ENCODE measurements around the gene ATP2A2.
A peak's percentile ranks its signal among the peaks of the same experiment; 100 is the strongest.

ATP2A2 gene

GRCh38 chr12:110262442-110263388 is 18.3 kb upstream of the ATP2A2 start:
- no peak for DNase-seq

DNA sequence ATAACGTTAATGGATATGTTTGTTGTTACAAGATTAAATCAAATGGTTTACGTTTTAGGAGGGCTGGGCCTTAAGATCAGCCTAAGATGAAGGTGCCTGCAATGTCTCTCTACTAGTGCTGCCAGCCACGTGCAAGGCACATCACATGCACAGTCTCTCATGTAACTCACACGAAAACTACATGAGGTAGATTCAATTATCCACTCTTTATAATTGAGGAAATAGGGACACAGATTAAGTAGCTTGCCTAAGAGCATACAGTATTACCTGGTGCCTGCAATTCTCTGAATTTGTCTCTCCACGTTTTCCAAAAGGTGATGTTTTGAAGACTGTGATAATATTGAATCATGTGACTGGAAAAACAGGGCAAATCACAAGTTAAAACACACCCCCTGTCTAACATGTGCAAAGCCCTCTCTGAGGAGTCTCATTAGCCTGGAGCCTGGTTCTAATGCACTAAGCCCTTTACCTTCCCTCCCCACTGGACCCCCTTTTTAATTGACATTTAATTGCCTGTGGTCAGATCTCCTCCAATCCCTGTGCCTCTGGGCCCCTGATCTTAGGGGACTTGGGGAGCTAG is 14.6 kb upstream of the ATP2A2 start:
- DNase-seq: no peak

- no peak for DNase-seq
These were observed 13.9 kb upstream of the ATP2A2 start for GRCh38 chr12:110266980-110267620.

- DNase-seq: no peak
These were observed 11.4 kb upstream of the ATP2A2 start for GRCh38 chr12:110269622-110270124.

GRCh38 chr12:110270125-110270962 is 10.7 kb upstream of the ATP2A2 start:
- no peak for DNase-seq

- no peak for DNase-seq
These were observed 10.0 kb upstream of the ATP2A2 start for GRCh38 chr12:110271015-110271414.

- no peak for DNase-seq
These were observed 3.4 kb upstream of the ATP2A2 start for GRCh38 chr12:110277530-110278254.

- DNase-seq: no peak
These were observed 2.9 kb upstream of the ATP2A2 start for GRCh38 chr12:110278255-110278536.

- no peak for DNase-seq
These were observed 1.3 kb upstream of the ATP2A2 start for GRCh38 chr12:110279566-110280375.

GRCh38 chr12:110280392-110280778 is 662 bp upstream of the ATP2A2 start:
- DNase-seq: peak; percentile 64 to 67

DNA sequence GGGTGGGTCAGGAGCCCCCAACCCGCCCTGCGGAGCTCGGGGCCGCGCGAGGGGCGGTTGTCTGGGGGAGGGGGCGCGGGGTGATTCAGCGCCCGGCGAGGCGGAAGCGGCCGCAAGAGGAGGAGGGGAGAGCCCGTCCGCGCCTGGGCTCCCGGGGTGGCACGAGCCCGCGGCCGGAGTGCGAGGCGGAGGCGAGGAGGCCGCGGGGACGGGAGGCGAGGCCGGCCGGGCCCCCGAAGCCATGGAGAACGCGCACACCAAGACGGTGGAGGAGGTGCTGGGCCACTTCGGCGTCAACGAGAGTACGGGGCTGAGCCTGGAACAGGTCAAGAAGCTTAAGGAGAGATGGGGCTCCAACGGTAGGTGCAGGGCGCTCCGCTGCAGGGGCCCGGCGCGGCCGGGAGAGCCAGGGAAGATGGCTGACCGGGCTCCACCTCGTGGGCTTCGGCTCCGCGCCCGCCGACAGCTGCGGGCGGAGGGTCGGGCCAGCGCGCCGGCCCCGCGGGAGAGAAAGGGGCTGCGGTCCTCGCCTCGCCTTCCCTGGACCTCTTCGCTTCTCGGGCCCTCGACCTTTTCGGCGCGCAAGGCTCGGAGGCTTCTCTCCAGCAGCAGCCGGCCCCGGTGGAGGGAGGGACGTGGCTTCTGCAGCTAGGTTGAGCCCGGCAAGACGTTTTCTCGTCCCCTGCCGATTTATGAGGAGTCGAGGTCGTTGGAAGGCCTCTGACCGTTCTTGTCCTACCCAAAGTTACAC is 677 bp downstream of the ATP2A2 start:
- DNase-seq: peak; percentile 31 to 44

DNA sequence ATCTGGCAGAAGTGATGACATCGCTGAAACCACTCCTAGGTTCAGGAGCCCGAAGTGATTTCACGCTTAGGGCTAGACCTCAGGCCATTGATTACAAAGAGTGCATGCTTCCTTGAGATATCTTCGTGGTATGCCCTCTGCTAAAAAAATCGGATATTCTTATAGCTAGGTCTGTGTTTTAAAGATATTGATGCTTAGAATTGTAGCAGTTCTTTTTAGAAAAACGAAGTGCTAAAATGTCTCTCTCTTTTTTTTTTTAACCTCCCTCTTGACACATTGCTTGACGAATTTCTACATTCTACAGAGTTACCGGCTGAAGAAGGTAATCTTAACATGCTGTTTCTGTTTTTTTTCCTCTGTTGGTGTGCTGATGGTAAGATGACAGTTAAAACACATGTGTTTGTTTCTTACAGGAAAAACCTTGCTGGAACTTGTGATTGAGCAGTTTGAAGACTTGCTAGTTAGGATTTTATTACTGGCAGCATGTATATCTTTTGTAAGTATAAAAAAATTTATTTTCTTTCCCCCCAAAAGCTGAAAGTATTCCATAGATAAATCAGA is 1.3 kb downstream of the ATP2A2 start:
- no peak for DNase-seq

DNA sequence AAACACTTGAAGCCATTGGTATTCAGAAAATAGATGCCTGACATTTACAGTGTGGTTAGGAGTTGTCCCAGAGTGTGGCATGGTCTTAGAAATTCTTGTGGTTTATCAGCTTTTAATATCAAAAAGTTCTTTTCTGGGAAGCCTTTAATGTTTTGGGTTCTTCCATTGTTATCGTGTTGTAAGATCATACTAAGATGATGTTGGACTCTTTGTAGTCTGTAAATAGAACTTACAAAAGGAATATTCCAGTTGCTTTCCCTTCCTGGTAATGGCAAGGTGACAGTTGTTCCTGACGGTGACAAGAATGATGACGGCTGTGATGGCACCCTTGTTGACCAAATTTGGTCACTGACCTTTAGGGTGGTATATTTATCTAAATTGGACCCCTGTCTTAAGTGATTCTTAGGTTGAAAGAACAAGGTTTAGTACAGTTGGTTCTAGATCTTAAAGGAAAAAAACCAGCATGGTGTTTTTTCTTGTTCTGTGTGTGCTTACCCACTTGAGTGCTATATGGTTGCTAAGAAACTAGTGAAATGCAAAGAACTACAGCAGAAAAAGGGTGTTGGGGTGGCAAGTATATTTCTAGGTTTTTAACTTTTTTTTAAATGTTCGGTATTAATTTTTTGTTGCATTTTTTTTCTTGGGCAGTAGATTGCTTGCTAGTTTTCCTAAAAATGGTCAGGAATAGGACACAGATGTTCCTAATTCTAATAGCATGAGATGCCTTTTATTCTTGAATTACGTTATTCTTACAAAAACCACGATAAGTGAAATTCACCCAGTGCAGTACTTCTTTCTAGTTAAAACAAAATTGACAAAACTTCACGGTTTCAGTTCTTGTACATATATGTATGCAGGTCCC is 2.1 kb downstream of the ATP2A2 start:
- no peak for DNase-seq

- DNase-seq: no peak
These were observed 3.5 kb downstream of the ATP2A2 start for GRCh38 chr12:110284597-110284996.

- no peak for DNase-seq
These were observed 5.6 kb downstream of the ATP2A2 start for GRCh38 chr12:110286623-110287022.

DNA sequence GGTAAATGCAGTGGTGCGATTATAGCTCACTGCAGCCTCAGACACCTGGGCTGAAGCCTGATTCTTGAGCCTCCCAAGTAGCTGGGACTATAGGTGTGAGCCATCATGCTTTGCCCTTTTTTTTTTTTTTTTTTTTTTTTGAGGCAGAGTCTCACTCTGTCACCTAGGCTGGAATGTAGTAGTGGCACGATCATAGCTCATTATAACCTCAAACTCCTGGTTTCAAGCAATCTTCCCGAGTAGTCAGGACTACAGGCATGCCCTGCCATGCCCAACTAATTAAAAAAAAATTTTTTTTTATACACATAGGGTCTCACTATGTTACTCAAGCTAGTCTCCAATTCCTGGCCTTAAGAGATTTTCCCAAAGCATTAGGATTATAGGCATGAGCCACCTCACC is 6.9 kb downstream of the ATP2A2 start:
- DNase-seq: no peak

DNA sequence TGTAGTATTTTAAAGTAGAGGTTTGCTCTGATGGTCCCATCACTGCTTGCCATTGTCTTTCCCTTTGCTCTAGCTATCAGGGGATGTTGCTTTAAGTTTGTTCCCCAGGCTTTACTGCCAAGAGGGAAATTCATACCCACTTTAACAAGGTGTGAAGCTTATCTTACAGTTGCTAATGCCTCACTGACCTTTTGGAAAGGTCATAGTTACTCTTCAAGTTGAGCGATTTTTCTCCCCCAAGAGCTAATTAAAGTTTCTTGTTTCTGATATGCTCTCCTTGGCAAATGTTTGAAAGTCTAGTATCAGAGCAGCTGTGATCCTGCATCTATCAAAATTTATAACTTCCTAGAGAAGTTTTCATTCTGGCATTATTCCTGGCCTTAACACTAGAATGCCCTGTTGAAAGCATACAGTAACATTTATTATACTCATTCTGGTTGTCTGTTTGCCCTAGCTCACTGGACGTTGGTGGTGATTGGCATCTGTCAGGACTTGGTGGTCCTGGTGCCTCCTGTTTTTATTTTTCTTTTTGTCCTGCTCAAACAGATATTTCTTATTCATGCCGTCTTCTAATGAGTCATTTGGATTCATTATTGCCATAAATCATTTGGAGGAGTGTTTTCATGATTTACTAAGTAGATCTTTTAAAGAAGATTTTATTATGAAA is 8.1 kb downstream of the ATP2A2 start:
- no peak for DNase-seq

- DNase-seq: no peak
These were observed 8.6 kb downstream of the ATP2A2 start for GRCh38 chr12:110289711-110290078.

Measured in activated CD4-positive, alpha-beta T cell treated with anti-CD3 and anti-CD28 coated beads for 4 hours (primary cell).